ENCODE results near the gene PLSCR3. TPM values are rescaled to one million over a fixed set of nuclear protein-coding genes. Genes with fewer than 3 reads are reported as not detected.

The PLSCR3 gene
- total RNA-seq, result 10 to 100 TPM; 13.2 to 32.4 (median 18.4) TPM

DNA sequence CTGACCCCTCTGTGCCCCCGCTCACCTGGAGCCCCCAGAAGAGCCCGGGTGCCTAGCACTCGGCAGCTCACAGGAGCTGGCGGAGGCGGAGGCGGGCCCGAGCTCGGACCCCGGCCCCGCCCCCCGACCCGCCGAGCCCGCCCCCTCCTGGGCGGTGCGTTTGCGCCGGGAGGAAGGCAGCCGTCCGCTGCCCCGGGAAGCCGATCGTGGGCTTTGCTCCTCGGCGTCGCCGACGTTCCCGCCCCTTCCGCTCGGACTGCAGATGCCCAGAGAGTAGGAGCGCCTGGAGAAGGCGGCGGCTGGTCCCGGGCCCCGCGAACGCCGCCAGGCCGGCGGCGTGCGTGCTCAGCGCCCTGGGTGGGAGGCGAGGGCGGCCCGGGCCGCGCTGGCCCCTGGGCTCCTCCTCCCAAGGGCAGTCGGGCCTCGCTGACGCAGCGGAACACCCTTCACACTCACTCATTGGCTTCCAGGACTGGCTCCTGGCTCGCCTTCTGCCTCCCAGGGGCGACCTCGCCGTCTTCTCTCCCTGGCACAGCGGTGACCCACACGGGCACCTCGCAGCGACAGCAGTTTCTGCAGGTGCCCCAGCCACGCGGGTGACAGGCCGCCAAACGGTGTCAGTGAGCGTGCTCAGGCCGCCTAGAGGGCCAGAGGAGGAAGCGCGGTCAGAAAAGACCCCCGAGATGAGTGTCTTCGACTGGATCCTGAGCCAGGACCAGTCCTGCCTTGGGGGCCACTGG, at the start of gene PLSCR3:
TSS of gene PLSCR3 (minus strand) at position 74 of the 740 bp plus-strand sequence. CDS start 415 bp downstream, outside the sequence.
- peak within 1 kb of the TSS; percentile 90 to 98 (median 94) for H3K27ac ChIP-seq
- intact Hi-C loops (cut with DNase I; ENCODE audit: low total_unique reads) (no loop called here), in situ Hi-C loops (cut with MboI; ENCODE audit: low pct_ligation_motif_present in 1 of 4, low pct_unique_long_range_greater_than_20kb in 1 of 4, low sequenced_read_pairs in 3 of 4) (no loop called here)
- peaks cover 11 to 22% (median 17%) of the 10 kb centered on the region in 4 donors for H3K4me1 ChIP-seq
- no peaks in the 10 kb centered on the region for H3K9me3 ChIP-seq
- H3K36me3 ChIP-seq, result no peaks in the 10 kb centered on the region
- peak within 1 kb of the TSS; percentile 59 to 91 (median 77) for H3K4me3 ChIP-seq
- peak; percentile 90 for DNase-seq
- no peaks in the 10 kb centered on the region for H3K27me3 ChIP-seq
- TF ChIP-seq POLR2A (IDR thresholded peaks at IDR 0.05) (peak; percentile 76), EP300 (IDR thresholded peaks at IDR 0.05; ENCODE audit: low read depth) (no peak), POLR2AphosphoS5 (IDR thresholded peaks at IDR 0.05) (peak; percentile 89 to 94 (median 93))
- TF ChIP-seq, protein P1, sequence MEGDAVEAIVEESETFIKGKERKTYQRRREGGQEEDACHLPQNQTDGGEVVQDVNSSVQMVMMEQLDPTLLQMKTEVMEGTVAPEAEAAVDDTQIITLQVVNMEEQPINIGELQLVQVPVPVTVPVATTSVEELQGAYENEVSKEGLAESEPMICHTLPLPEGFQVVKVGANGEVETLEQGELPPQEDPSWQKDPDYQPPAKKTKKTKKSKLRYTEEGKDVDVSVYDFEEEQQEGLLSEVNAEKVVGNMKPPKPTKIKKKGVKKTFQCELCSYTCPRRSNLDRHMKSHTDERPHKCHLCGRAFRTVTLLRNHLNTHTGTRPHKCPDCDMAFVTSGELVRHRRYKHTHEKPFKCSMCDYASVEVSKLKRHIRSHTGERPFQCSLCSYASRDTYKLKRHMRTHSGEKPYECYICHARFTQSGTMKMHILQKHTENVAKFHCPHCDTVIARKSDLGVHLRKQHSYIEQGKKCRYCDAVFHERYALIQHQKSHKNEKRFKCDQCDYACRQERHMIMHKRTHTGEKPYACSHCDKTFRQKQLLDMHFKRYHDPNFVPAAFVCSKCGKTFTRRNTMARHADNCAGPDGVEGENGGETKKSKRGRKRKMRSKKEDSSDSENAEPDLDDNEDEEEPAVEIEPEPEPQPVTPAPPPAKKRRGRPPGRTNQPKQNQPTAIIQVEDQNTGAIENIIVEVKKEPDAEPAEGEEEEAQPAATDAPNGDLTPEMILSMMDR (IDR thresholded peaks at IDR 0.05), result peak; percentile 24 to 77 (median 36)
- 2% methylated on average over 17 of the region's 71 CpGs; no CpG with 5 or more reads in 1 of the 2 donors for WGBS, 2 donors (ENCODE audit: low coverage in 1 of 2)

DNA sequence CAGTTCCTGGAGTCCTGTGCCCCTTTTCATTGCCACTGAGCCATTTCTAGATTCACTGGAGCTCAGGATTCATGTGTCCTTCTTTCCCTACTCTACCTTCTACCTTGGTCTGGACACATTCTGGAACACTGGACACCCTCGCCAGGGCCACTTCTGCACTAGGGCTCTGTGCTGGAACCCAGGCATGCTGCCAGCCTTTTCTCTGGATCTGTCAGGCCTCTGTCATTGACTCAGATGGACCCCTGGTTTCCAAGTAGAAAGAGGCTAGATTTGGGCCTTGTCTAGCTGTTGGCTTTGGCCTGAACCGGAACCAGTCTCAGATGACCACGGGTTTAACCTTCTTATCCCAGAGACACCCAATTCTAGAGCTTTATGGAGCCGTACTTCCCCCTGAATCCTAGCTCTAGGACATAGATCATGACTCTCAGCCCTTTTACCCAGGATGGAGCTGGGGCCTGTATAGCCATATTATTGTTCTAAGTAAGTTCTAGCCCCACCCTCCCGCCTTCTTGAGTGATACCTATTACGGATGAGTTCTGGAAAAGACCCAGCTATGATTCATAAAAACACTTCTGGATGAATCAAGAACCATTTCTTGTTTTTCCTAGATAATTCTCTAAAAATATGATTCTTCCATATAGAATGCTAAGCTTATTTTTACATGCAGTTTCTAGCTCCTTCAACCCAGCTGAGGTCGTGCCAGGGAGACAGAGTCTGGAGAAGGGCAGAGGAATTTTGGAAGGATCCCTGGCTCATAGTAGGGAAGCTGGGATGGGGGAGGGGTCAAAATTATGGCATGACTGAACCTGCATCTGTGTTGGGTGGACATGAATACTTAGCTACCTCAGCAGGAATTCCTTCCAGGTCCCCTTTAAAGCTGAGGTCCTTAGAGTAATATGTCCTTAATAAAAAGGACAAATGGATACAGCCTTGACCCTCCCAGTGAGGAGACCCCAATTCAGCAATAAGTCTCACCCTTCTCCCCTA, 49.5 kb upstream of the PLSCR3 start:
- no peak for TF ChIP-seq POLR2A (IDR thresholded peaks at IDR 0.05)
- TF ChIP-seq, protein P1 (IDR thresholded peaks at IDR 0.05), result no peak
- no peak for TF ChIP-seq EP300 (IDR thresholded peaks at IDR 0.05; ENCODE audit: low read depth)
- TF ChIP-seq POLR2AphosphoS5 (IDR thresholded peaks at IDR 0.05), result no peak
- DNase-seq, result no peak
- Histone ChIP-seq H3K4me1 (peaks cover 13 to 38% (median 25%) of the 10 kb centered on the region in 4 donors), H3K4me3 (no peak overlapping the region), H3K27me3 (peaks cover 74% of the 10 kb centered on the region), H3K9me3 (no peaks in the 10 kb centered on the region), H3K36me3 (no peaks in the 10 kb centered on the region), H3K27ac (no peak overlapping the region)
- 88 to 94% methylated on average over 4 to 7 of the region's 7 CpGs for WGBS, 2 donors (ENCODE audit: low coverage in 1 of 2)
- in situ Hi-C loops (cut with MboI; ENCODE audit: low pct_ligation_motif_present in 1 of 4, low pct_unique_long_range_greater_than_20kb in 1 of 4, low sequenced_read_pairs in 3 of 4), result no loop called here
- intact Hi-C loops (cut with DNase I; ENCODE audit: low total_unique reads), result no loop called here

DNA sequence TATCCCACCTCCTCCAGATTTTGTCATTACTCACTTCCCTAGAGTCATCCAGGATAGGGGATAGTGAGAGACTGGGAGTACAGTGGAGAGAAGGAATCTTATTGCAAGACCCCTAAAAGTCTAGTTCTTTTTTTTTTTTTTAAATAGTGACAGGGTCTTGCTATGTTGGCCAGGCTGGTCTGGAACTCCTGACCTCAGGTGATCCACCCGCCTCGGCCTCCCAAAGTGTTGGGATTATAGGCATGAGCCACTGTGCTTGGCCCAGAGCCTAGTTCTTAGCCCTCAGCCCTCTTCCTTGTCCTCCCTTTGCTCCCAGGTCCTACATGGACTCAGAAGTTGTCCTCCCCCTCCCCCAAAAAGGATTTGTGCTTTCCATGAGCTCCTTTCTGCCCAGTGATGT, 47.8 kb upstream of the PLSCR3 start:
- Histone ChIP-seq H3K9me3 (no peaks in the 10 kb centered on the region), H3K27ac (no peak overlapping the region), H3K27me3 (peaks cover 68% of the 10 kb centered on the region), H3K36me3 (no peaks in the 10 kb centered on the region), H3K4me3 (no peak overlapping the region), H3K4me1 (peaks cover 17 to 52% (median 34%) of the 10 kb centered on the region in 4 donors)
- in situ Hi-C loops (cut with MboI; ENCODE audit: low pct_ligation_motif_present in 1 of 4, low pct_unique_long_range_greater_than_20kb in 1 of 4, low sequenced_read_pairs in 3 of 4), result no loop called here
- 73% methylated on average over 2 of the region's 2 CpGs; no CpG with 5 or more reads in 1 of the 2 donors for WGBS, 2 donors (ENCODE audit: low coverage in 1 of 2)
- no peak for DNase-seq
- TF ChIP-seq POLR2A (IDR thresholded peaks at IDR 0.05), result no peak
- intact Hi-C loops (cut with DNase I; ENCODE audit: low total_unique reads), result no loop called here

DNA sequence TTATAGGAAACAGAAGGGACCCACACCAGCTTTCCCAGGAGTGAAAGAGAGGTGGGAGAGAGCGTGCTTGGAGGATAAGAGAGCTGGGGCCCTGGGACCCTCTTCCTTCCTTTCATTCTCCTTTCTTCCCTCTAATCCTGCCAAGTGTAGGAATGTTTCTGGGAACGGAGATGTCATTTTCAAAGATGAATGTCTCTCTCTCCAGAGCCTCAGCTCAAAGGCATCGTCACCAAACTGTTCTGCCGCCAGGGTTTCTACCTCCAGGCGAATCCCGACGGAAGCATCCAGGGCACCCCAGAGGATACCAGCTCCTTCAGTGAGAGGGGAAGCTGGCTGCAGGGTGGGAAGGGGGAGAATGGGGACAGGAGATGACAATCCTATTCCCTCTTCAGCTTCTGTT, 46.9 kb upstream of the PLSCR3 start:
- intact Hi-C loops (cut with DNase I; ENCODE audit: low total_unique reads), result no loop called here
- H3K27me3 ChIP-seq, result peaks cover 59% of the 10 kb centered on the region
- H3K4me1 ChIP-seq, result peaks cover 23 to 56% (median 39%) of the 10 kb centered on the region in 4 donors
- WGBS, 2 donors (ENCODE audit: low coverage in 1 of 2), result 71% methylated on average over 7 of the region's 7 CpGs; no CpG with 5 or more reads in 1 of the 2 donors
- no peaks in the 10 kb centered on the region for H3K36me3 ChIP-seq
- H3K4me3 ChIP-seq, result no peak overlapping the region
- no peaks in the 10 kb centered on the region for H3K9me3 ChIP-seq
- in situ Hi-C loops (cut with MboI; ENCODE audit: low pct_ligation_motif_present in 1 of 4, low pct_unique_long_range_greater_than_20kb in 1 of 4, low sequenced_read_pairs in 3 of 4), result no loop called here
- TF ChIP-seq, protein P1 (IDR thresholded peaks at IDR 0.05), result no peak
- TF ChIP-seq EP300 (IDR thresholded peaks at IDR 0.05; ENCODE audit: low read depth) (no peak), POLR2AphosphoS5 (IDR thresholded peaks at IDR 0.05) (no peak), POLR2A (IDR thresholded peaks at IDR 0.05) (no peak)
- DNase-seq, result no peak
- no peak overlapping the region for H3K27ac ChIP-seq
